HG02938 (cell line): Measurements from ENCODE around the gene BAIAP3.
A peak's percentile ranks its signal among the peaks of the same experiment; 100 is the strongest.
"Not testable (repeated sequence)": the region's sequence is repeated elsewhere in the genome, so short reads cannot be mapped to it uniquely, and the experiment has no call there.

Source experiments
- ATAC-seq: cut with Tn5 transposase; IDR thresholded peaks from one replicate; pipeline ENCODE4 v1.9.1; 2021; ENCODE audit warnings: mild to moderate bottlenecking, moderate library complexity; ENCODE audit not compliant: unreplicated experiment

The BAIAP3 gene

DNA sequence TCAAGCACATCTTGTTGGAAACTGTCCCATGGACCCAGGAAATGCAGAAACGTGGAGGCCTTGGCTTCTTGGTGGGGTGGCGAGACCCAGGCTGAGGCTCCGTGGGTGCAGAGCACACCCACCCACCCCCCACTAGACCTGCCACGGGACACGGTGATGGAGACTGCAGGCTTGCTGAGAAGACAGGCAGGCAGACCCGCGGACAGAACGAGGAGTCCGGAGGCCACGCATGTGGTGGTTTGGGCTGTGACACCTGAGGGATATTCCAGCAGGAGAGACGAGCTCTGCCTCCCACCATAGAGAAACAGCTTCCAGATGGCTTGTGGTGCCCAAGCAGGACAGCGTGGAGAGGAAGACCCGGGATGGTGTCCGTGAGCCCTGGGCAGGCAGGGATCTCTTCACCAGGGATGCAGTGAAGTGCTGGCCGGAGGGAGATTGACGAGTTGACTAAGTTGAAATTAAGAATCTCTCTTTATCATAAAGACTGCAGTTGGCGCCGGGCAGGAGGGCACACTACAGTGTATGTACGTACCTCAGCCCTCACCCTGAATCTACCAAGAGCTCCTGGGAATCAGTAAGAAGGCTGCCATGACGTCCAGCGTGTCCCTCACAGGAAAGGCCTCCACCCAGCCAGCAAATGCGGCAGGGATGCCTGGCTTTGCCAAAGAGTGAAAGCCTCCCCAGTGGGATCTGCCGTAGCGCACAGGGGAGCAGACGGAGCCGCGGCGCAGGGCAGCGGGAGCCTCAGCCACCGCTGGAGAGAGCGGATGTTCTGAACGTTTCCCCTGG, 15.8 kb upstream of the BAIAP3 start:
- no peak for ATAC-seq

DNA sequence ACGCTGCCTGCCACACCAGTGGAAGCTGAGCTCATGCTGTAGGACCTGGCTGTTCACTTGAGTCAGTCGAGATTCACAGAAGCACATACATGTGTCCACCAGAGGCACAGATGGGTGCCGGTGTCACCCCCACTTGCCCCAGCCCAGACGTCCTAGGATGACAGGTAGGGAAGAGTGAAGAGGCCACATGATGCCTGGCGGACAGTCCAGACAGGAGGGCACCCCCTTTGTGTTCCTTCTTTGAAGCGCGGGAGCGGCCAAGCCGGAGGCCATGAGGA, 15.2 kb upstream of the BAIAP3 start:
- ATAC-seq, result no peak

DNA sequence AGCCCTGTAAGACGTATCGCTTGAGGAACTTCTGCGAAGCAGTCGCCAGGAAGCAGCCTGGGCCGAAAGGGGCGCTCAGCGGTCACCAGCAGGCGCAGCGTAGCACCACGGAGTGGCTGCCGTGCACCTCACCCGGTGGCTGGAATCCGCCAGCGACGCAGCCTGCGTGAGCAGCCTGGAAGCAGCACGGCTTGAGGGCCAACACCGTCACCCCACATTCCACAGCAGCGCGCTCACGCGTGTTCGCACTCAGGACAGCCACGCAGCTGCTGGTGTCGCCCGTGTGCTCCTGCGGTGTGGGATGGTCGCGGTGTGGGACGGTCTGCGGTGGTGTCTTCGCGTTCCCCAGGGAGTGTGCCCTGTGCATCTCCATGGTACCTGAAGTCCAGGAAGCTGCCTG, 14.4 kb upstream of the BAIAP3 start:
- ATAC-seq, result no peak

DNA sequence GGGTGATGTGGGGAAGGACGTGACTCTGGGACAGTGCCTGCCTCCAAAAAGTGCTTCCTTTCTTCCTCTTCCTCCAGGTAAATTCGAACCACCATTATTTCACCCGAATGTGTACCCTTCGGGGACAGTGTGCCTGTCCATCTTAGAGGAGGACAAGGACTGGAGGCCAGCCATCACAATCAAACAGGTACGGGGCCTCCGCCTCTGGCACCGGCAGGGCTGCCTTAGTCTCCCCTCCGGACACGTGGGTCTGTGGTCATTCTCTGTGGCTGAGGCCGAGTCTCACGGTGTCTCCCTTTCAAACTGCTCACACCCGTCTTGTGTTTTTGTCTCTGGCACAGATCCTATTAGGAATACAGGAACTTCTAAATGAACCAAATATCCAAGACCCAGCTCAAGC, 13.3 kb upstream of the BAIAP3 start:
- no peak for ATAC-seq

DNA sequence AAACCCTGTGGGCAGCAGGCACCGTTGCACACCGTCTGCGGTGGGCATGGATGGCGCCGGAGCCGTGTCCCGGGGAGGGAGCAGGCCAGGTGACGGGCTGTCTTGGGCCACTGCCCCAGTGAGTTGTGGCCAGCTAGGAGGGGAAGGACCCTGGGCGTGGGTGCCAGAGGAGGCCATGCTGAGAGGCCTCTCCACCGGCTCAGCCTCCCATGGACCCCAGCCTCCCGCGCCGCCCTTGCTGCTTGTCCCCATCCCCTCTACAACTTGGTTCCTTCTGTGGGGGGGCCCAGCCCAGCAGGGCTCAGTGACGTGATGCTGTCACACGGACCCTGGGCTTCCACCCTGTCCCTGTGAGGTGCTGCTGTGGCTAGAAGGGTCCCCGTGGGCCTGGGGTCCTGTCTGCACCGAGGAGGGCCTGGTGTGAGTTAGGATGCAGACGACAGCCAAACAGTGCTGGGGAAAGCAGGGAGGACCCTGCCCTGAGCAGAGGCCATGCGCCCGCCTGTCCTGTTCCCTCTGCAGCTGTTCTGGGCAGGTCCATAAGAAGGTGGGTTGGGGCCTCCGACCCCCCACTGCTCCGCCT, 12.7 kb upstream of the BAIAP3 start:
- ATAC-seq, result no peak

DNA sequence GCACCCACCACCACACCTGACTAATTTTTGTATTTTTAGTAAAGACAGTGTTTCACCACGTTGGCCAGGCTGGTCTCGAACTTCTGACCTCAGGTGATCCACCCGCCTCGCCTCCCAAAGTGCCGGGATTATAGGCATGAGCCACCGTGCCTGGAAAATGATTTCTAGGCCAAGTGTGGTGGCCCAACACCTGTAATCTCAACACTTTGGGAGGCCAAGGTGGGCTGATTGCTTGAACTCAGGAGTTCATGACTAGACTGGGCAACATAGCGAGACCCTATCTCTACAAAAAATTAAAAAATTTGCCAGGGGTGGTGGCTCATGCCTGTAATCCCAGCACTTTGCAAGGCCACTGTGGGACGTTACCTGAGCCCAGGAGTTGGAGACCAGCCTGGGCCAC, 11.0 kb upstream of the BAIAP3 start:
- no peak for ATAC-seq

DNA sequence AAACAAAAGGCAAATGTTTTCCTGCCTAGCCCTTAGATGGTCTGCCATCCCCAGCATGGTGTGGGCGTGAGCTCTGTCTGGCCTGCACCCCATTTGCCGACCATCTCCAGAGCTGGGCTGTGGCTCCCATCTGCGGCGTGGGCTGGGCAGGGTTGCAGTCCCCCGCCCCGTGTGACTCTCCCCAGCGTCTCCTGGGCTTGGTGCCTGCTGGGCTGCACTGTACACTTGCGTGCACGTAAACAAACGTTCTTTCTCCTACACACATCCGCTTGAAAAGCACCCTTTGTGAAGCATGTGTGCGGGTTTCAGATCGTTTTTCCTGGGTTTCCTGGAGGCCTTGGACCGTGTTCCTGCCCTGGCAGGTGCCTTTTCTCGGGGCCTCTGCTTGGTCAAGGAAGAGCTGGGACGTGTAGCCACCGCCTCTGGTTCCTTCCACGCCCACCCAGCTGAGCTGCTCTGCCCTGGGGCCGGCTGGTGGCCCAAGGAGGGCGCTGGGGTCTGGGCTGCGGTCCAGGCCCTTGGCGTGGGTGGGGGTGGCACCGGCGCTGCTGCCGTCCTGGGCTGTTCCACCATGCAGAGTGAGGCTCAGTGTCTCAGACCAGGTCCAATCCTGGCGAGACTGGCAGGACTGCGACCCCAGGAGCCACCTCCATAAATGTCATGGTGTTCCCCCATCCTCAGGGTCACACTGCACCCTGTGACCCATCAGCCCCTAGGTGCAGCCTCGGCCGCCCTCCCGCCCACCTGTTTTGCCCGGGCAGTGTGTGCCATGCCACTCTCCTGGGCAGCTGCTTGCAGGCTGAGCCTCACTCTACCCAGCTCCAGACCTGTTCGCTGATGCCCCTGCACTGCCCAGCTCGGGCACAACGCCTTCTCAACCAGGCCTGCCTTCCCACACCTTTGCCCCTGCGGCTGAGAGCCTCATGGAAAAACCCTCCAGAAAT, 9.9 kb upstream of the BAIAP3 start:
- ATAC-seq, result no peak

DNA sequence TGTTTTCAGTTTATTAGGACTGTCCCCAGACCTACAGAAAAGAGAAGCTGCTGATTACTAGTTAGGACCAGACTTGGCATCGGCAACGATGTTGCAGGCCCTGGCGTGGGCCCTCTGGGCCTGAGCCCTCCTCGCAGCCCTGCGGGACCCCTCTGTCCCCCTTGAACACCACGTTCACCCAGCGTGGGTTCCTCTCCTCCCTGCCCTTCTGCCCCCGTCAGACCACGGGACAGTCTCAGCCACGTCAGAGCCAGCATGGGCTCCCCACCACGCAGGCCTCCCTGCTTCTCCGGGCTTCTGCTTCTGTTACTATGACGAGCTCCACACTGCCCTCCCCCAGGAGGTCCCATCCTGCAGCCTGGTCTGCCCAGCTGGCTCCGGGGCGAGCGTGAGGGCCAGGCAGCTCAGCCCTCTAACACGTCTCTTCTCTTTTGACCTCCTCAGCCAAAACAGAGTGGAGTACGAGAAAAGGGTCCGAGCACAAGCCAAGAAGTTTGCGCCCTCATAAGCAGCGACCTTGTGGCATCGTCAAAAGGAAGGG, 9.1 kb upstream of the BAIAP3 start:
- no peak for ATAC-seq

DNA sequence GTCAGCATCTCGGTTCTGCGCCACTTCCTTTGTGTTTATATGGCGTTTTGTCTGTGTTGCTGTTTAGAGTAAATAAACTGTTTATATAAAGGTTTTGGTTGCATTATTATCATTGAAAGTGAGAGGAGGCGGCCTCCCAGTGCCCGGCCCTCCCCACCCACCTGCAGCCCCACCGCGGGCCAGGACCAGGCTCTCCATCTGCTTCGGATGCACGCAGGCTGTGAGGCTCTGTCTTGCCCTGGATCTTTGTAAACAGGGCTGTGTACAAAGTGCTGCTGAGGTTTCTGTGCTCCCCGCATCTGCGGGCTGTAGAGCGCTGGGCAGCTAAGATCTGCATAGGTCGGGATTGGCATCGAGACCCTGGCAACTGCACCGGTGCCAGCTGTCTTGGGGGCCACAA, 8.2 kb upstream of the BAIAP3 start:
- no peak for ATAC-seq

DNA sequence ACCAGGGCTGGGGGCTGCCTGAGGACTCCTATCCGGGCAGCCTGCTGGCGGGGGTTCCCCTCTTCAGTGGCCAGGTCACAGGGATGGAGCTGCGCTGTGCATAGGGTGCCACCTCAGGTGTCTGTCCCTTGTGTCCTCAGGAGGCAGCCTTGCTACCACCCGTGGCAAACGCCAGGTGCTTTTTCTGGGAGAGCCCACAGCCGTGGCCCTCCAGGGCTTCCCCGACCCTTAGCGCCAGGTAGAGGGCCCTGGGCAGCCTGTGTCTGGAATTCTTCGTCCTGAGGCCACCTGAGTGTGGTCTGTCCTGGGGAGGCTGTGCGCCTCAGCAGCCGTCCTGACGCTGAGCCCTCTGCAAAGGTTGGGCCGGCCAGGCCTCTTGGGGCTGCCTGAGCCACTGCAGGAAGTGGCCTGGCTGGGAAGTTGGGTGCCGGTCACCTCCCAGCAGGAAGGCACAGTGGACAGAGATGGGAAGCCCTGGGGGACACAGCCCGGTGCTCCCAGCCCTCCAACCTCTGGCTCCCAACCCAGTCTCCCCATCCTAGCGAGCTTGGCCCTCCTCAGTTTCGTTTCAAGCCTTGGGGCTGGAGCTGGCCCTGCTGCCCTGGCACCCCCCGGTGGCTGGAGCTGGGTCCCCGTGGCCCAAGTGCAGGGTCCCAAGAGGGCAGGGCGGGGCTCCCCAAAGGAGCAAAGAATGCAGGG, 7.6 kb upstream of the BAIAP3 start:
- ATAC-seq, result no peak

DNA sequence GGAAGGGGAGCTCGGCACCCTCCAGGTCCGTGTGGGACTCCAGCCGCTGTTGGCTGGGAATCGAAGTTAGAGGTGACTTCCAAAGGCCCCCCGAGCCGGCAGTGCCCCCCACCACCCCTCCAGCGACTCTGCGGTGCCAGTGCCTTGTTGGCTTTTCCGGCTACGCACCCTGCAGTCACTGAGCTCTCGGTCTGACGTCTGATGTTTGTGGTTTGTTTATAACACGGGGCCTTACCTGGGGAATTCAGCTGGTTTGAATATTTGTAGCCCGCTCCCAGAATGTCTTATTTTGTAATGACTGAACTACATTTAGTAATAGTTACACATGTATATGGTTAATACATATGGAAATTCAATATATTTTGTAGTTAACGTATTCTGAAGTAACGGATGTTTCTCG, 7.1 kb upstream of the BAIAP3 start:
- no peak for ATAC-seq

DNA sequence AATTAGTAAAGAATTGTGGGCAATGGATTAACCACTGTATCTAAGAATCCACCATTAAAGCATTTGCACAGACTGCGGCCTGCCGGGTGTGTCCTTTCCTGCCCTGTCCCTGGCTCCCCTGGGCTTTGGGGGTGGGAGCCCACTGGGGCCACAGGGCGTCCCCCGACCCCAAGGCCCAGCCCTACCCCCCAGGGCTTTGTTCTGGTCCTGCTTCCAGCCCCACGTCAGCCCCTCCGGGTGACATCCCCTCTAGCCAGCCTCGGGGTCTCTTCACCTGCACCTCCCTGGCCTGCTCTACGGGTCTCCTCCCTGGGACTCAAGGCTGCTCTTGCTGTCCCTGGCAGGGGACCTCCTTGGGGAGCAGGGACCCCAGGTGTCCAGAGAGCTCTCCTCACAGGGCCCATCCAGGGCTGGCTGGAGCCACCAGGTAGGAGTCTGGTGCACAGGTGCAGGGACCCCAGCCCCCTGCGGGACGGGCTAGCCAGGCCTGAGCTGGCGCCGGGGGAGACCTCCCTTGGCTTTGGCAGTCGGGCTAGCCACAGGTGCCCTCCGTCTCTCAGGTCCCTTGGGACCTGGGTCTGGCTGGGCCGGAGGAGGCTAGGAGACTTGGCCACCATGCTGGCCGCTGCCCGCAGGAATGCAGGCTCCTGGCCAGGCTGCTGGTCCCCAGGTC, 6.4 kb upstream of the BAIAP3 start:
- ATAC-seq, result no peak

DNA sequence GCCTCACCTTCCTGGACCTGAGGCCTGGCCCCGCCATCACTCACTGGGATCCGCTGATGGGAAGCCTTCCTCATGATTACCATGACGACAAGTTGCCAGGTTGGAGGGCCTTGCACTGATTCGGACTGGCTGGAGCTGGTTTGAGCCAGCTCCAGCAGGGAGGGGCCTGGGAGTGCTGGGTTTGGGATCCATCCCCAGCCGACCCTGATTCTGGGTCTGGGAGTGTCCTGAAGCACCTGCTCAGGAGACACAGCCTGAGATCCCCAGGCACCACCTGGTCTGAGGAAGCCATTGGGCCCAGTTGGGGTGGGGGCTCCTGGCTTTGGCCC, 5.9 kb upstream of the BAIAP3 start:
- ATAC-seq, result no peak

DNA sequence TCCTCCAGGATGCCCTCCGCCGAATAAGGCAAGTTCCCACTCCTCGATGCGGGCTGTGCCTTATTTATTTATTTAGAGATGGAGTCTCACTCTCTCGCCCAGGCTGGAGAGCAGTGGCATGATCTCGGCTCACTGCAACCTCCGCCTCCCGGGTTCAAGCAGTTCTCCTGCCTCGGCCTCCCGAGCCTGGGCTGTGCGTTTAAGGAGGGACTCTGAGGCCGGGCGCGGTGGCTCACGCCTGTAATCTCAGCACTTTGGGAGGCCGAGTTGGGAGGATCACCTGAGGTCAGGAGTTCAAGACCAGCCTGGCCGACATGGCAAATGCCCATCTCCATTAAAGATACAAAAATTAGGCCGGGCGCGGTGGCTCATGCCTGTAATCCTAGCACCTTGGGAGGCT, 5.3 kb upstream of the BAIAP3 start:
- not testable (repeated sequence) for ATAC-seq

DNA sequence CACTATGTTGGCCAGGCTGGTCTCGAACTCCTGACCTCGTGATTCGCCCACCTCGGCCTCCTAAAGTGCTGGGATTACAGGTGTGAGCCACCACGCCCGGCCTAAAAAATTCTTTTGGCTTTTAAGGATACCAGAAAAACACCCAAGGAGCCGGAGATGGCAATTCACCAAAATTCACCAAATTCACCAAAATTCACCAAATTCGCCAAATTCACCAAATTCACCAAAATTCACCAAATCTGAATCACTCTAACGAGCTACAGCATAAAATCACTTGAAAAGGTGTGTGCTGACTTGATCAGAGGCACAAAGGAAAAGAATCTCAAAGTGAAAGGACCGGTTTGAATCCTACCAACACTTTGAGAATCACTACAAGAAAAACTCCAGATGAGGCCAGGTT, 4.5 kb upstream of the BAIAP3 start:
- ATAC-seq, result not testable (repeated sequence)

DNA sequence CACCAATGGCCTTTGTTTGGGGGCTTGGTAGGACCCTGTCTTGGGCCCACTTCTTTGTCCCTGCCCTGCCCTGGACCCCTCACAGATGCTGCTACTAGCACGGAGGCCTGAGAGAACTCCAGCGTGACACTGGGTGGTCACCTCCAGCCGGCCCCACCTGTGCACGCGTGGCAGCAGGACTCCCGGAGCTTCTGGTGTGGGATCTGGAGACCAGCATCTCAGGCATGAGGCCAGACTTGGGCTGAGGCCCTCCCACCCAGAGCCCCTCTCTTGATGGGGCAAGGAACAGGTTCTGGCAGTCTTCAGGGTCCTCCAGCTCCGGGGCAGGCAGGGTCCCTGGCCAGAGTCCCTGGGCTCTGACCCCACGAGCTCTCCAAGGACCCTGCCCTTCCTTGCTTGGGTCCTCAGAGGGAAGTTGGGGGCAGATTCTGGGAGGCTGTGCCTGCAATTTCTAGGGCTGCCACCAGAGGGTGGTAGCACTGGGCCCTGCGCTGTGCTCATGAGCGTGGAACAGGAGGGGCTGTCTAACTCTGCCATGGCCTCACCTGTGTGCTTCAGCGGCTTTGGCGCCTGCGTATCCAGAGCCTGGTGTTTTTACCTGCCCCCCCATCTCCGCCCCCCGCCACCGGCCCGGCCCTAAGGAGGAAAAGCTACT, 3.1 kb upstream of the BAIAP3 start:
- no peak for ATAC-seq

DNA sequence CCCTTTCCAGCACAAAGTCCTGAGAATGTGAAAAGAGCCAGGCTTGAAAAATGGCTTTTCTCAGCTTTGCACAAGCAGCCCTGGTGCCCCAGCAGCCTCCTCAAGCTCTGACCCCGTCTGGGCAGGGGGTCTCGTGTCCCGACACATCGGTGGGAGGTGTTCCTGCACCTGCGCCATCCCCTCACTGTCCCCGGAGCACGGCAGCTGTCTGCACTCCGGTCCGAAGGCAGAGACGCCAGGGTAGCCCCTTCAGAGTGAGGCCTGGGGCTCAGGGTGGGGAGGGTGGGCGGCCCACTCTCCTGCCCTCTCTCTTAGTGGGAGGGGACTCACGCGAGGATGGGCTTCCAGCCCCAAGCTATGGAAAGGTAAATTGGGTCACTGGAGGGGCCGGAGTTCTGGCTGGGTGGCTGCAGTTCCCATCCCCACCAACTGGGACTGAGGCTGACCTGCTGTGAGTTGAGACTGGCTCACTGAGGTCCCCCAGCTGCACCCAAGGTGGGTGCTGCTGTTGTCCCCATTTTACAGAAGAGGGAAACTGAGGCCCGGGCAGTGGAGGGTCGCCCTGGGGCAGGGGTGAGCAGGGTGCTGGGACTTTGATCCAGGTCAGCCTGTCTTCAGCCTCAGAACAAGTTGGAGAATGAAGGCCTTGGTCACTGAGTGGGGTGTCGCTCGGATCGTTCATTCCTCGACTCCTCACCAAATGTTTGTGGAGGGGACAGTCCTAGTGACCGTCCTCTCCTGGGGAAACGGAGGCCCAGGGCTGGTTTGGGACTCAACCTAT, 2.3 kb upstream of the BAIAP3 start:
- no peak for ATAC-seq

DNA sequence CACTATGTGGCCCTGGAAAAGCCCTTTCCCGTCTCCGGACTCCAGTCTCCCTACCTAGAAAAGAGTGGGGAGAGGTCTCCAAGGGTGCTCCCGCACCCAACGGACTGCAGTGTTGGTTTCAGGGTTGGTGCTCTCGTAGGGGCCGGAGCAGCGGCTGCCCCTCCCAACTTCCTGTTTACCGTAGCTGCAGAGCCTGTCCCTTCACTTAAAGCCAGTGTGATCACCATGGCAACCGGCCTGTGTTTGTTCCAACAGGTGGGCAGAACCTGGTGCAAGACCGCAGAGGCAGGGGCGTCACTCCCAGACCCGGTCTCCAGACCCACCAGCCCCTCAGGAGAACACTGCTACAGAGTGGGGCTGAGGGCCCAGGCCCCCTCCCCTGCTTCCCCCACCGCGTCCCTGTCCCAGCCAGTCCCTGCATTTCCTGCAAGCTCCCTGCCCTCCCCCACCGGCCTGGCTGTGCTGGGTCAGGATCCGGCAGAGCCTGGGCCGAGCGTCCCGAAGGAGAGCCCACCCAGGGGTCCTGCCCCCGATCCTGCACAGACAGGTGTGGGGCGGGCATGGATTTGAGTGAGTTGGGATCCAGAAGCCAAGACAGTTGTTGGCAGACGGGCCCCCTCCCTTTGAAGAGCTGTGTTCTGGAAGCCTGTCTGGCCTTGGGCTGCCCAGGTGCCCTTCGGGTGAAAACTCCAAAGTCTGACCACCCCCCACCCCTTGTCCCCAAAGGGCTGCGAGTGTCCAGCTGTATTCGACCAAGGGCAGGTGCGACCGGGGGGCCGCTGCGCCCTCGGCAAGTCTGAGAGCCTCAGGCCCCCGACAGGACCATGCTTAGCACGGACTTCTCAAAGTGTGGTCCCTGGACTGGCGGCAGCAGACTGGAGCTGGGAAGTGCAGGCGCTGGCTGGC, 1.5 kb upstream of the BAIAP3 start:
- ATAC-seq, result peak; percentile 62
